Suprapubic skin (tissue), 3 donors: ENCODE results near the gene ETV3L.

Experiments used
- CTCF ChIP-seq, 2 donors: fragments of 200-600 bp in 1 of 2; fragments of 450-650 bp in 1 of 2; sonication (generic) in 1 of 2; IDR thresholded peaks; one replicate each; pipeline ENCODE4 v1.5.1; 2016 to 2019; ENCODE audit warnings: antibody characterized with exemption in 2 of 2, mild to moderate bottlenecking in 1 of 2, moderate library complexity in 1 of 2
- EP300 ChIP-seq: sonication (generic); formaldehyde crosslinking; IDR thresholded peaks from one replicate; pipeline ENCODE4 v1.6.1; 2017; ENCODE audit warnings: antibody characterized with exemption
- POLR2A ChIP-seq, 2 donors: fragments of 450-650 bp; IDR thresholded peaks; one replicate each; pipeline ENCODE4 v1.6.1; 2017; ENCODE audit warnings: antibody characterized with exemption in 2 of 2, mild to moderate bottlenecking in 2 of 2, moderate library complexity in 2 of 2

- no peak for TF ChIP-seq CTCF (IDR thresholded peaks at IDR 0.05)
- no peak for TF ChIP-seq EP300
- TF ChIP-seq POLR2A (IDR thresholded peaks at IDR 0.05): no peak
Measured at GRCh38 chr1:157107702-157108101, 8.1 kb upstream of the ETV3L start.
